K562 (cell line): ENCODE results near the gene ACLY. TPM values are rescaled to one million over a fixed set of nuclear protein-coding genes. Genes with fewer than 3 reads are reported as not detected.

Source experiments
- BRF2 ChIP-seq: IDR thresholded peaks from 3 replicates; pipeline ENCODE4 v1.6.1; 2011; ENCODE audit warnings: borderline replicate concordance, mild to moderate bottlenecking; ENCODE audit not compliant: insufficient read length, insufficient read depth
- CREB1 ChIP-seq, 2 experiments: sonication (generic) in 1 of 2; formaldehyde crosslinking in 1 of 2; IDR thresholded peaks; 2 replicates each; pipeline versions ENCODE4 v1.6.1 to v1.8.0; 2012 to 2022; ENCODE audit warnings: inconsistent platforms in 1 of 2, mild to moderate bottlenecking in 1 of 2, missing genetic modification reagents in 1 of 2, moderate library complexity in 1 of 2
- GATAD2B ChIP-seq: fragments of 450-650 bp; IDR thresholded peaks from 2 replicates; pipeline ENCODE4 v1.6.1; 2017; ENCODE audit warnings: mild to moderate bottlenecking, borderline replicate concordance
- HDAC1 ChIP-seq, 2 experiments: fragments of 450-650 bp; IDR thresholded peaks; 2 replicates each; pipeline ENCODE4 v1.6.1; 2016 to 2017; ENCODE audit warnings: inconsistent platforms in 1 of 2, mild to moderate bottlenecking in 1 of 2, moderate library complexity in 1 of 2
- IRF9 ChIP-seq: fragments of 450-650 bp; IDR thresholded peaks from 2 replicates; pipeline ENCODE4 v1.6.1; 2016; ENCODE audit warnings: missing biosample characterization, missing genetic modification characterization
- MCM7 ChIP-seq, 2 experiments: fragments of 450-650 bp; IDR thresholded peaks; 2 replicates each; pipeline ENCODE4 v1.6.1; 2016 to 2018
- PBX2 ChIP-seq, 2 experiments: IDR thresholded peaks in 1 of 2; conservative IDR thresholded peaks in 1 of 2; 2 replicates each; pipeline ENCODE4 v1.6.1; 2016; ENCODE audit warnings: low read depth in 2 of 2, mild to moderate bottlenecking in 1 of 2, missing compliant biosample characterization in 1 of 2, missing genetic modification characterization in 1 of 2, moderate library complexity in 1 of 2
- RBM15 ChIP-seq: fragments of 200-400 bp; formaldehyde crosslinking; IDR thresholded peaks from 2 replicates; pipeline ENCODE4 v1.6.1; 2018; ENCODE audit warnings: mild to moderate bottlenecking, low read length, moderate library complexity; ENCODE audit not compliant: insufficient read depth
- TSHZ1 ChIP-seq: fragments of 250-450 bp; sonication (Bioruptor Pico); IDR thresholded peaks from 2 replicates; pipeline ENCODE4 v1.4.0; 2020; ENCODE audit warnings: mild to moderate bottlenecking, moderate library complexity
- ZBED1 ChIP-seq: IDR thresholded peaks from 2 replicates; pipeline ENCODE4 v1.6.1; 2014
- ZNF184 ChIP-seq: sonication (generic); formaldehyde crosslinking; IDR thresholded peaks from 2 replicates; pipeline ENCODE4 v1.5.0; 2020; ENCODE audit warnings: missing genetic modification reagents
- polyA plus RNA-seq, 8 experiments: library from polyadenylated mRNA; depleted of rRNA in 4 of 8; stranded (reverse) in 5 of 8; unstranded in 3 of 8; fragments of >200 nt; fragmentation: Nextera tagmentation in 2 of 8; fragmentation: Illumina TruSeq in 1 of 8; extraction: Ambion mirVana in 2 of 8; extraction: Trizol in 1 of 8; gene quantifications; 2 replicates each; pipeline versions ENCODE4 v1.2.1 to v1.2.3, GENCODE V29; 2011 to 2014; ENCODE audit warnings: inconsistent platforms in 1 of 8, missing spikeins in 1 of 8
- total RNA-seq, 7 experiments: library from RNA; depleted of rRNA in 6 of 7; stranded (reverse); fragments of >200 nt in 6 of 7; fragmentation: Illumina TruSeq in 2 of 7; extraction: Trizol in 2 of 7; gene quantifications; 2 replicates each; pipeline versions ENCODE4 v1.2.1 to v1.2.3, GENCODE V29; 2011 to 2021; ENCODE audit warnings: low replicate concordance in 1 of 7

Gene ACLY
- total and polyA plus RNA-seq, 9 of the 15 experiments (the other 6 are each of a cell fraction or from before 2014, with no cell fraction given) = 42.9 to 280 (median 125) TPM

GRCh38 chr17:41918314-41919164 is at the start of gene ACLY (continued):
- TF ChIP-seq IRF9 (tag) (no peak), PBX2 (CRISPR knock-in tag; IDR thresholded peaks at IDR 0.05; ENCODE audit: low read depth) (no peak), PBX2 (tag; conservative IDR thresholded peaks at IDR 0.05; ENCODE audit: low read depth) (no peak), ZBED1 (0 out of 2 replicates have a peak, but pooled peaks have one; percentile 45), CREB1 (IDR thresholded peaks at IDR 0.05) (no peak), CREB1 (CRISPR knock-in tag; IDR thresholded peaks at IDR 0.05) (no peak), HDAC1 (IDR thresholded peaks at IDR 0.05) (peak in 1 of 2 experiments; percentile 69; a peak in 2 of 4 replicates), BRF2 (no peak), MCM7 (IDR thresholded peaks at IDR 0.05) (no peak), GATAD2B (no peak), ZNF184 (CRISPR knock-in tag) (no peak), RBM15 (no peak), TSHZ1 (no peak)
